ENCODE data around the gene PSMB10. TPM values are rescaled to one million over a fixed set of nuclear protein-coding genes. Genes with fewer than 3 reads are reported as not detected.

The PSMB10 gene
- total RNA-seq, 1 experiment from 2014 or later = 39.5 TPM

DNA sequence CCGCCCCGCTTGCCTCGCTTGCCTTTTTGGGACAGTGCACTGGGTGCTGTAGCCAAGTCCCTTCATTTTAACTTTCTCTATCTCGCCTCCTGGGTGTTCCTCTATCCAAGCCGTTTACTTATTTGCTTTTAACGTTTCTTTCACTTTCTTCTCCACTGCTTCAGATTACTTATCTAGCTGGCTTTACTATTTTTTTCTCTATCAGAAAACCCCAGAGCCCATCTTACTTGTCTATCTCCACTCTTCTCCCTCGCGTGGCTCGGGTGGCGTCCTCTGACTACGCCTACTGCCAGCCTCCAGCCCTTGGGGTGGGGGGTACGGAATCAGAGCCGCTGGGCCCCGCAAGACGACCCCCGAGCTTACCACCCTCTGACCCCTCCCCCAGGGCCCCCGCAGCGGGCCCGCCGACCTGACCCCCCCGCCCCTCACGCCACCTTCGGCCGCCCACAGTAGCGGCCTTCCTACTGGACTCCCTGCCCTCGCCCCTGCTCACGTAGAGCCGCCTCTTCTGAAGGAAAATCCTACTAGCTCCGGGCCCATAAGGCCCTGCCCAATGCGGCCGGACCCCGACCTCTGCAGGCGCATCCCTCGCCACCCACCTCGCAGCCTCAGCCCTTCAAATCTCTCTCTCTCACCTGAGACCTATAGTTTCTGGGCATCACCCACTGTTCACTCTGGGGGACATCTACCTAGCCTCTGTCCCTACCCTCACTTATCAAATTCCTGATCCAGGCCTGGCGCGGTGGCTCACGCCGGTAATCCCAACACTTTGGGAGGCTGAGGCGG is 32.8 kb upstream of the PSMB10 start:
- Histone ChIP-seq H3K9me3 (ENCODE audit: insufficient read depth, low read depth) (no peaks in the 10 kb centered on the region), H3K4me1 (replicated peaks; ENCODE audit: insufficient read depth) (peaks cover 12% of the 10 kb centered on the region; the same call in 1 of the 2 replicates), H3K4me3 (peak overlapping the region; percentile 90; the same call in 1 of the 2 replicates), H3F3A (ENCODE audit: insufficient read depth, low read depth) (0 out of 2 replicates have a peak, but pooled peaks cover under 1% of the 10 kb centered on the region), H3K79me2 (ENCODE audit: low read depth) (0 out of 2 replicates have a peak, but pooled peaks cover 10% of the 10 kb centered on the region), H3K4me2 (peak overlapping the region; percentile 100), H3K27me3 (ENCODE audit: insufficient read depth, low read depth) (no peaks in the 10 kb centered on the region), H3K27ac (no peak overlapping the region), H4K20me1 (ENCODE audit: insufficient read depth) (no peaks in the 10 kb centered on the region), H3K36me3 (ENCODE audit: low read depth) (no peaks in the 10 kb centered on the region), H2AFZ (peak overlapping the region; percentile 89), H3K9me2 (ENCODE audit: insufficient read depth) (no peaks in the 10 kb centered on the region)
- intact Hi-C loops (cut with micrococcal nuclease; ENCODE audit: unreplicated experiment) = no loop called here
- ChIA-PET POLR2A (ENCODE audit: unreplicated experiment) (interaction anchor here (0.6 to 0.7 kb wide), 4 partner anchors 8 to 268 kb away, joined by 3 to 34 read pairs (median 6); no protein-coding TSS in a partner anchor), CTCF (interaction anchor here (0.7 kb wide), 1 partner anchor 455 kb away, joined by 5 read pairs; no protein-coding TSS in a partner anchor)
- BruUV-seq (replicated peaks) = no TSS peak
- no peak for DNase-seq
- TF ChIP-seq, protein P1, sequence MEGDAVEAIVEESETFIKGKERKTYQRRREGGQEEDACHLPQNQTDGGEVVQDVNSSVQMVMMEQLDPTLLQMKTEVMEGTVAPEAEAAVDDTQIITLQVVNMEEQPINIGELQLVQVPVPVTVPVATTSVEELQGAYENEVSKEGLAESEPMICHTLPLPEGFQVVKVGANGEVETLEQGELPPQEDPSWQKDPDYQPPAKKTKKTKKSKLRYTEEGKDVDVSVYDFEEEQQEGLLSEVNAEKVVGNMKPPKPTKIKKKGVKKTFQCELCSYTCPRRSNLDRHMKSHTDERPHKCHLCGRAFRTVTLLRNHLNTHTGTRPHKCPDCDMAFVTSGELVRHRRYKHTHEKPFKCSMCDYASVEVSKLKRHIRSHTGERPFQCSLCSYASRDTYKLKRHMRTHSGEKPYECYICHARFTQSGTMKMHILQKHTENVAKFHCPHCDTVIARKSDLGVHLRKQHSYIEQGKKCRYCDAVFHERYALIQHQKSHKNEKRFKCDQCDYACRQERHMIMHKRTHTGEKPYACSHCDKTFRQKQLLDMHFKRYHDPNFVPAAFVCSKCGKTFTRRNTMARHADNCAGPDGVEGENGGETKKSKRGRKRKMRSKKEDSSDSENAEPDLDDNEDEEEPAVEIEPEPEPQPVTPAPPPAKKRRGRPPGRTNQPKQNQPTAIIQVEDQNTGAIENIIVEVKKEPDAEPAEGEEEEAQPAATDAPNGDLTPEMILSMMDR (conservative IDR thresholded peaks at IDR 0.05) = no peak
- TF ChIP-seq EZH2 (IDR thresholded peaks at IDR 0.05; ENCODE audit: low read depth) = no peak

DNA sequence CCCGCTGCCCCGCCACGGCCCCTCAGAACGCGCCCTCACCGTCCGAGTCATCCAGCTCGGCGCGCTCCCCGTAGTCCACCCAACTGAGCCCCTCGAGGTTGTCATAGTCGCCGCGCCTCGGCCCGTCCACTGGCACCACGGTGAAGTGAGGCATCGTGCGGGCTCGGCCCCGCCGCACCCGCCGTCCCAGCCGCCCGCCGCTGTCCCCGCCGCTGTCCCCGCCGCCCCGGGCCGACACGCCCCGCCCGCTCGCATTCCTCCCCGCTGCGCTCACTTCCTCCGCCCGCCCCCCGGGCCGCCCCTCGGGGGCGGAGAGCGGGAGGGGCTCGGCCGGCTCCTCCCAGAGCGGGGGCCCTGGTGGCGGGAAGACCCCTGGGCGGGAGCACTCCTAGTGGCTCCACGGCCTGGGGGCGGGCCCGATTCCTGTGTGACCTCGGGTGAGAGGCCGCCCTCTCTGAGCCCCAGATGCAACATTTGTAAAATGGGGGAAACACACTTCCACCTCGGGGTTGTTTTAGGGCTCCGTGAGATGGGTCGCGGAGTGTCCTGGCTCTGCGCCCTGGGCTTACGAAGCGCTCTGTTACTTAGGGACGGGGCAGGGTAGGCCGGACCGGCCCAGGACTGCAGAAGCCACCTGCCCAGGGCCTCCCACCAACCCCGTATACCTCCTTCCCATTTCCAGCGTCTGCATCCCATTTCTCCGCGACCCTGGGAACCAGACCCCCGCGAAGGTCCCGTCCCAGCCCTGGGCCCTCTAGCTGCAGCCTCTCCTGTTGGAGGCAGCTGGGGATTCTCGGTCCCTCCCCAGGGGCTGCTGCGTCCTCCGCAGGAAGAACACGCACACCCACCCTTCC is 32.0 kb upstream of the PSMB10 start, which contains the start of gene SLC12A4:
Gene SLC12A4 (minus strand): TSS at position 238 of the 854 bp plus-strand sequence. CDS start 84 bp downstream, at position 154.
- Histone ChIP-seq H4K20me1 (ENCODE audit: insufficient read depth) (no peaks in the 10 kb centered on the region), H3K4me1 (replicated peaks; ENCODE audit: insufficient read depth) (peaks cover 10% of the 10 kb centered on the region; the same call in 1 of the 2 replicates), H3K9me3 (ENCODE audit: insufficient read depth, low read depth) (no peaks in the 10 kb centered on the region), H3K27ac (no peak within 1 kb of the TSS), H3K4me3 (peak within 1 kb of the TSS; percentile 90), H2AFZ (peak within 1 kb of the TSS; percentile 89), H3F3A (ENCODE audit: insufficient read depth, low read depth) (no peaks in the 10 kb centered on the region), H3K27me3 (ENCODE audit: insufficient read depth, low read depth) (no peaks in the 10 kb centered on the region), H3K36me3 (ENCODE audit: low read depth) (no peaks in the 10 kb centered on the region), H3K9me2 (ENCODE audit: insufficient read depth) (no peaks in the 10 kb centered on the region), H3K4me2 (peak within 1 kb of the TSS; percentile 100), H3K79me2 (ENCODE audit: low read depth) (0 out of 2 replicates have a peak, but pooled peaks cover 10% of the 10 kb centered on the region)
- intact Hi-C loops (cut with micrococcal nuclease; ENCODE audit: unreplicated experiment) = no loop called here
- ChIA-PET CTCF (interaction anchor here (0.7 kb wide), 1 partner anchor 454 kb away, joined by 5 read pairs; no protein-coding TSS in a partner anchor), POLR2A (ENCODE audit: unreplicated experiment) (interaction anchor here (0.6 to 0.7 kb wide), 4 partner anchors 9 to 269 kb away, joined by 3 to 34 read pairs (median 4); no protein-coding TSS in a partner anchor)
- DNase-seq = peak; percentile 50 to 87
- BruUV-seq (replicated peaks) = no TSS peak
- TF ChIP-seq, protein P1 (conservative IDR thresholded peaks at IDR 0.05) = no peak

DNA sequence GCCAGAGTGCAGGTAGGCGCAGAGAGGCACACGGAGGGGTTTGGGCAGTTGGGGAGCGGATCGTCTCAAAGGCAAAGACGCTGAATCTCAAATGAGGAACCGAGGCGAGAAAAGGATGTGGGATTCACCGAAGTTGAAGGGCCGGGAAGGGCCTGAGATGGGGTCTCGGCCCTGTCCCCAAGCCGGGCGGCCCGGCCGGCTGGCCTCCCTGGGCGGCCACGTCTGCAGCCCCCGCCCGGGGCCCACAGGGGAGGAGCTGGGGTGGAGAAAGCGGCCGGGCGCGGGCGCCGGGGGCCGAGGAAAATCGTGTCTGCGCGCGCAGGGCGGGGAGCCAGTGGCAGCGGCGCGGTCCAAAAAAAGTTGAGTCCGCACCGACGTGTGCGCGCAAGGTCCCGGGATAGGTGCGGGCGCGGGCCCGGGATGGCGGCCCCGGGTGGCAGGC is 31.3 kb upstream of the PSMB10 start:
- no peaks in the 10 kb centered on the region for H3K27me3 ChIP-seq (ENCODE audit: insufficient read depth, low read depth)
- no peaks in the 10 kb centered on the region for H4K20me1 ChIP-seq (ENCODE audit: insufficient read depth)
- peak in 1 of 2 experiments; percentile 31 for DNase-seq
- ChIA-PET POLR2A (ENCODE audit: unreplicated experiment) (interaction anchor here (0.6 kb wide), 2 partner anchors 104 to 401 kb away, joined by 3 to 5 read pairs; no protein-coding TSS in a partner anchor), CTCF (no interaction called here)
- H3K36me3 ChIP-seq (ENCODE audit: low read depth) = no peaks in the 10 kb centered on the region
- no peaks in the 10 kb centered on the region for H3K9me2 ChIP-seq (ENCODE audit: insufficient read depth)
- H3K79me2 ChIP-seq (ENCODE audit: low read depth) = 0 out of 2 replicates have a peak, but pooled peaks cover 10% of the 10 kb centered on the region
- BruUV-seq (replicated peaks) = no TSS peak
- H3K4me3 ChIP-seq = peak overlapping the region; percentile 90
- intact Hi-C loops (cut with micrococcal nuclease; ENCODE audit: unreplicated experiment) = no loop called here
- peaks cover 9% of the 10 kb centered on the region; the same call in 1 of the 2 replicates for H3K4me1 ChIP-seq (replicated peaks; ENCODE audit: insufficient read depth)
- H3F3A ChIP-seq (ENCODE audit: insufficient read depth, low read depth) = no peaks in the 10 kb centered on the region
- peak overlapping the region; percentile 100 for H3K4me2 ChIP-seq
- no peaks in the 10 kb centered on the region for H3K9me3 ChIP-seq (ENCODE audit: insufficient read depth, low read depth)
- TF ChIP-seq, protein P1 (conservative IDR thresholded peaks at IDR 0.05) = no peak
- TF ChIP-seq EZH2 (IDR thresholded peaks at IDR 0.05; ENCODE audit: low read depth) = no peak
- peak overlapping the region; percentile 89 for H2AFZ ChIP-seq
- no peak overlapping the region for H3K27ac ChIP-seq

All from PC-9 (cell line).